ENCODE results near the gene CMBL. TPM values are rescaled to one million over a fixed set of nuclear protein-coding genes. Genes with fewer than 3 reads are reported as not detected.

The CMBL gene
- total RNA-seq, 1 donor from 2014 or later, result 11.3 TPM

DNA sequence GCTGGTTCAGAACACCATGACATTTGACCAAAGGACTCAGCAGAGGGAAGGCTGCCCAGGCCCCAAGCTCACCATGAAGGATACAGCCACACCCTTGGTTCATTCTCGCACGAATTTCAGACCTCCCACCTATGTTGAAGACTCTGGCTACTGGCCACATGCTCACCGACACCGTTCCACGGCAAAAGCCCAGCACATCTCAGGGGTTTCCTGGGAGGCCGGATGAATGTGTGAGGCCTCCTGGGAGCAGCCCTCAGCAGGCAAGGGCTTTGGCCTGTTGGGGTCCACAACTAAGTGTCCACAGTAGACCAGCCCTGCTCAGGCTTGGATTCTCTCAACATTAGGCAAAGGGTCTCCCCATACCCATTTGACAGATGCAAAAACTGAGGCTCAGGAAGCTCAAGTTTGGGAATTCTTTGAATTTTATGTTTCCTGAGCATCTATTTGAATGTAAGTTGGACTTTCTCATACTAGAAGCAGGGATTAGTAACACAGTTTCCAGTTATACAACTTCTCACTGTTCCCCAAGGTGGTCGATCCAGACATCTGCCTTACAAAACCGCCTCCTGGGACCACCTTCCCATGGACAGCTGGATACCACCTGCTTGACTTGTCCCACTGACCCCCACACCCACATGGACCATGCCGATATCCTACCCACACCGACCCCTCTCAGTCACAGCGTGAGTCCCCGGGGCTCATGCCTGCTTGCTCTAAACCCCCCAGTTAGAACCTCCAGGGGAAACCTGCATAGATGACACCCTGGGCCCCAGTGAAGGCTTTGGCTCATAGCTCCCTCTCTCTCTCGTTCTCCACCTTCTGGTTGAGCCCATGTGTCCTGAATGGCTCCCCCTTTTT is 29.7 kb downstream of the CMBL start:
- no peak overlapping the region for H3K9ac ChIP-seq
- no peak overlapping the region for H3K27ac ChIP-seq
- H3F3A ChIP-seq (ENCODE audit: low read depth), result no peaks in the 10 kb centered on the region
- H3K4me3 ChIP-seq, result no peak overlapping the region
- Mint-ChIP-seq H3K4me3 (no peak overlapping the region), H3K27me3 (ENCODE audit: insufficient read depth, low read depth) (peaks cover 4% of the 10 kb centered on the region), H3K9me3 (no peaks in the 10 kb centered on the region), H3K27ac (peak overlapping the region; percentile 89), H3K36me3 (no peaks in the 10 kb centered on the region), H3K4me1 (peaks cover 13% of the 10 kb centered on the region)
- no peak overlapping the region for H2AFZ ChIP-seq (replicated peaks)
- H4K20me1 ChIP-seq (ENCODE audit: low read depth), result no peaks in the 10 kb centered on the region
- H3K27me3 ChIP-seq, result no peaks in the 10 kb centered on the region
- no peak overlapping the region for H3K4me2 ChIP-seq
- TF ChIP-seq CTCF (IDR thresholded peaks at IDR 0.05) (no peak), EZH2phosphoT487 (IDR thresholded peaks at IDR 0.05) (no peak), EZH2 (IDR thresholded peaks at IDR 0.05) (no peak)
- no peaks in the 10 kb centered on the region for H3K36me3 ChIP-seq
- no peaks in the 10 kb centered on the region for H3K9me3 ChIP-seq (ENCODE audit: low read depth)
- H3K4me1 ChIP-seq, result no peaks in the 10 kb centered on the region
- H3K79me2 ChIP-seq (ENCODE audit: low read depth), result no peaks in the 10 kb centered on the region
- no peak for DNase-seq (ENCODE audit: low spot score)

GRCh38 chr5:10276691-10277090 is 31.0 kb downstream of the CMBL start:
- H3K36me3 Mint-ChIP-seq, result no peaks in the 10 kb centered on the region
- peaks cover 1% of the 10 kb centered on the region for H3K9me3 Mint-ChIP-seq
- DNase-seq (ENCODE audit: low spot score), result no peak
- H3K27me3 Mint-ChIP-seq (ENCODE audit: insufficient read depth, low read depth), result peaks cover 8% of the 10 kb centered on the region
- Histone ChIP-seq H3K27me3 (no peaks in the 10 kb centered on the region), H3K4me3 (no peak overlapping the region), H3F3A (ENCODE audit: low read depth) (no peaks in the 10 kb centered on the region), H4K20me1 (ENCODE audit: low read depth) (no peaks in the 10 kb centered on the region), H3K9ac (no peak overlapping the region), H2AFZ (replicated peaks) (no peak overlapping the region), H3K36me3 (no peaks in the 10 kb centered on the region), H3K4me2 (no peak overlapping the region), H3K4me1 (no peaks in the 10 kb centered on the region), H3K27ac (no peak overlapping the region), H3K79me2 (ENCODE audit: low read depth) (no peaks in the 10 kb centered on the region), H3K9me3 (ENCODE audit: low read depth) (no peaks in the 10 kb centered on the region)
- peaks cover 13% of the 10 kb centered on the region for H3K4me1 Mint-ChIP-seq
- no peak for TF ChIP-seq CTCF (IDR thresholded peaks at IDR 0.05)
- TF ChIP-seq EZH2phosphoT487 (IDR thresholded peaks at IDR 0.05), result no peak
- TF ChIP-seq EZH2 (IDR thresholded peaks at IDR 0.05), result no peak
- no peak overlapping the region for H3K27ac Mint-ChIP-seq
- no peak overlapping the region for H3K4me3 Mint-ChIP-seq

DNA sequence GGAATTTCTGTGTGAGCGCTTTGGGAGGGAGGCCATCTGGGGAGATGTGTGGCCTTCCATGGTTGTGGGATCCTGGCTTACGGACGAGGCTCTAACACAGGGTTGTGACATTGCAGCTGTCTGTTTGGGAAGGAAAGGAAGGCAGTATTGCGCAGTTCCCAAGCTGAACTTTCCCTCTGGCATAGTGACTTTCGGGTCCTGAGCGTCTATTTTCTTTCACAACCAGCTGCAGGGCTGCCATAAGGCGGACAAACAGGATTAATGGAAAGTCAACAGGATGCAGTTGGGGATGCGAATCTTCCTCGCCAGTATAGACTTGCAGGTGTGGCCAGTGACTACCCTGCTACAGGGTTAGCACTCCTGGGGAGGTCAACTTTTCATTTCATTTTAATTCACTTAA is 31.7 kb downstream of the CMBL start:
- Mint-ChIP-seq H3K4me1 (peaks cover 13% of the 10 kb centered on the region), H3K36me3 (no peaks in the 10 kb centered on the region), H3K9me3 (peaks cover 3% of the 10 kb centered on the region), H3K27me3 (ENCODE audit: insufficient read depth, low read depth) (peaks cover 8% of the 10 kb centered on the region), H3K27ac (no peak overlapping the region), H3K4me3 (no peak overlapping the region)
- Histone ChIP-seq H3K4me1 (no peaks in the 10 kb centered on the region), H3K9me3 (ENCODE audit: low read depth) (no peaks in the 10 kb centered on the region), H3F3A (ENCODE audit: low read depth) (no peaks in the 10 kb centered on the region), H3K79me2 (ENCODE audit: low read depth) (no peaks in the 10 kb centered on the region), H3K36me3 (no peaks in the 10 kb centered on the region), H3K27me3 (no peaks in the 10 kb centered on the region), H3K4me3 (no peak overlapping the region), H3K27ac (no peak overlapping the region), H4K20me1 (ENCODE audit: low read depth) (no peaks in the 10 kb centered on the region), H3K4me2 (no peak overlapping the region), H3K9ac (no peak overlapping the region), H2AFZ (replicated peaks) (no peak overlapping the region)
- no peak for TF ChIP-seq EZH2phosphoT487 (IDR thresholded peaks at IDR 0.05)
- TF ChIP-seq EZH2 (IDR thresholded peaks at IDR 0.05), result no peak
- no peak for TF ChIP-seq CTCF (IDR thresholded peaks at IDR 0.05)
- DNase-seq (ENCODE audit: low spot score), result no peak

All from neural progenitor cell (in vitro differentiated cells).